Fibroblast of the aortic adventitia (primary cell): Measurements from ENCODE around the gene F8. TPM values are rescaled to one million over a fixed set of nuclear protein-coding genes. Genes with fewer than 3 reads are reported as not detected.
"Not testable (repeated sequence)": the region's sequence is repeated elsewhere in the genome, so short reads cannot be mapped to it uniquely, and the experiment has no call there.

Experiments
- DNase-seq: peaks from one replicate; pipeline ENCODE4 v3.0.0-alpha.2; 2010; ENCODE audit warnings: low read depth
- H3K4me3 ChIP-seq: 2 replicates; pipeline ENCODE4 v1.5.1; 2011; ENCODE audit warnings: low read depth, mild to moderate bottlenecking, control low read depth, low read length, moderate library complexity
- CTCF ChIP-seq: IDR thresholded peaks from 2 replicates; pipeline ENCODE4 v1.5.1; 2011; ENCODE audit warnings: mild to moderate bottlenecking, low read length, control low read depth, inconsistent platforms; ENCODE audit not compliant: insufficient read depth
- total RNA-seq: library from RNA; depleted of rRNA; stranded (reverse); fragments of >200 nt; gene quantifications from 2 replicates; pipeline ENCODE4 v1.2.3, GENCODE V29; 2012; ENCODE audit warnings: low replicate concordance

Gene F8
- total RNA-seq, 1 donor: 7.8 TPM

- H3K4me3 ChIP-seq: no peak overlapping the region
- no peak for TF ChIP-seq CTCF
- no peak for DNase-seq
These were observed 200.5 kb downstream of the F8 start for GRCh38 chrX:154822029-154822428.

DNA sequence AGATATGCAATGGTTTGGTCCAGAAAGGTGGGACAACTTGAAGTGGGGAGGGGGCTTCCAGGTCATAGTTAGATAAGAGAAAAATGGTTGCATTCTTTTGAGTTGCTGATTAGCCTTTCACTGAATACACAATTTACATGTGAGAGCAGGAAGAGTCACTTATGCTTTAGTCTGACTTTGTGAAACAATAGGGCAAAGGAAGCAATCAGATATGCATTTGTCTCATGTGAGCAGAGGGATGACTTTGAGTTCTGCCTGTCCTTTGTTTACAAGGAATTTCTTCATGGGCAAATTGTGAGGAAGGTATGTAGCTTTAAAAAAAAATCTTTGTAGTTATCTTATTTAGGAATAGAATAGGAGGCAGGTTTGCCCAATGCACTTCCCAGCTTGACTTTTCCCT lies 201.0 kb downstream of the F8 start:
- TF ChIP-seq CTCF: no peak
- no peak for DNase-seq
- no peak overlapping the region for H3K4me3 ChIP-seq

DNA sequence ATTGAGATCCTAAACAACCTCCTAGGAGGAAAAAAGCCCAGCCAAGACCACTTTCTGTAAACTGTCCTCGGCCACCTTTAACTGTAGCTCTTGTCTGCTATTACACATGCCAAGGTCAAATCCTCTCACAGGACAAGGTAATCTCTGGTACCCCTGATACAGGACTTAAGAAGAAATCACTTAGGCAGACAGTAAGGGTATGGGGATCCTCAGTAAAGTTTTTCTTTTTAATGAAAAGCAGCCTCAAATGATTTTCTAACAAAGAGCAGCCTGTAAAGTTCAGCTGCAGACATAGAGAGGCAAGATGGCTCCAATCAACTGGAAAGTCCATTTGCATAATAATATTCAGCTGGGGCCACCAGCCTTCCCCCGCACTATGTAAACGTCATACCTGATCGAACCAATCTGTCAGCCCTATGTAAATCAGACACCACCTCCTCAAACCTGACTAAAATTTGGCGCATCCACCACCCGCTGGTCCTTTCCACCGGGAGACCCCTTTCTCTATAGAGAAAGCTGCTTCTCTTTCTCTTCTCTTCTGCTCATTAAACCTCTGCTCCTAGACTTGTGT lies 202.7 kb downstream of the F8 start:
- no peak overlapping the region for H3K4me3 ChIP-seq
- no peak for DNase-seq
- TF ChIP-seq CTCF: no peak

DNA sequence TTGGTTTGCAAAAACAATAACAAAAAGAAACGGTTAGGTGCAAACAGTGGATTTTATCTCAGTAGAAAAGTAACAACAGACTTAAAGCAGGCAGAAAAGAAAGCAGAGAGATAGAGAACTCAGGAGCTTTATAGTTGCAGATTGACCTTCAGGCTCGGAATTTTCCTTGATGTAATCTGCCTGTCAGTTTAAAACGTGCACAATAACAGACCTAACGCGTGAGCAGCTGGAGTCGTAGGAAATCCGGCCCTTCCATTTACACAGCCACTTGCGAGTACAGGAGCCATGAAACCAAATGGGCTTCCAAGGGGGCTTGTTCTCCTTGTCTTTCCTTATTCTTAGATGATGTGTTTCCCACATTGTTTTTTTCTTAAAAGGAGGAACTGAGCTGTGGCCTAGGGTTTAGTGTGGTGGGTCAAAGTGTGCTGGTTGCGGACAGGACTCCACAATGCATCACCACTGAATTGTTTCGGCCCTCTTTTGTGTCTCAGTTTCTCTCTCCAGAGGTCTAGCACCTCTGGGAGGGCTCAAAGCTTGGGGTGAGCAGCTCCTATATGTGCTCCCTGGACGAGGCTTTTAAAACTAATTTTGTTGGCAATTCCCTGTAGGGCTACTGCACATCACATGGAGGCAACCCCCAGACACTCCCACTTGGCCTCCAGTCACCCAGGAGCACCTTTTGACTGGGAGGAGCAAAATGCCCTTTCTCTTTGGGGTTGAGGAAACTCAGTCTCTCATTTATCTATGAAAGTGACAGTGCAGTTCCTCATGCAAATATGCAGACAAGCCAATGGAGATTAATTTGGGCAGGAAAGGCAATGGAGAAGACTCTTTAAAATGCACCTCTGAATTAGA lies 203.4 kb downstream of the F8 start:
- H3K4me3 ChIP-seq: no peak overlapping the region
- no peak for DNase-seq
- no peak for TF ChIP-seq CTCF

DNA sequence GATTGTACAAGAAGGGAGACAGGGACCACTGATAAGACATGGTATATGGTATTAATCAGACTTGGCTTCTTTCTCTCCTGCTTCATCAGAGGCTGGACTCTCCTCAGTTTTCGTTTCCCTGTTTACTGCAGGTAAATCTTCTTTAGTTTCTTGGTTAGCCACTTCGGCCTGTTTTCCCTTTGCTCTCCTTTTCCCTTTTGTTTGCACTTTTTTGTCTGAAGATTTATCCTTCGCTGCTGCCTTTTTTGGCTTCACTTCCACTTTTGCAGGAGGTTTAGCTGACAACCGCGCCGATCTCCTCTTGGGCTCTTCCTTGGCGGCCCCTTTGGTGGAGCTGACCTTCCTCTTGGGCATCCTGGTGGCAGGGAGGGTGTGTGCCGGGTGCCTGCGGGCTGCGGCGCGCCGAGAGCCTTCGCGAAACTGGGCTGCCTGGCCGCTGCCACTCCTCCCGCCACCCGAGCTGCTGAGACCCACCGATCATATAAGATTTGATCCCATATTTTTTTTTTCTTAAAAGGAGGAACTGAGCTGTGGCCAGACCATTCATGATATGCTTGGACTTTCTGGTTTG lies 205.4 kb downstream of the F8 start:
- not testable (repeated sequence) for H3K4me3 ChIP-seq, DNase-seq

GRCh38 chrX:154816326-154816898 lies 206.1 kb downstream of the F8 start:
- not testable (repeated sequence) for H3K4me3 ChIP-seq, DNase-seq

DNA sequence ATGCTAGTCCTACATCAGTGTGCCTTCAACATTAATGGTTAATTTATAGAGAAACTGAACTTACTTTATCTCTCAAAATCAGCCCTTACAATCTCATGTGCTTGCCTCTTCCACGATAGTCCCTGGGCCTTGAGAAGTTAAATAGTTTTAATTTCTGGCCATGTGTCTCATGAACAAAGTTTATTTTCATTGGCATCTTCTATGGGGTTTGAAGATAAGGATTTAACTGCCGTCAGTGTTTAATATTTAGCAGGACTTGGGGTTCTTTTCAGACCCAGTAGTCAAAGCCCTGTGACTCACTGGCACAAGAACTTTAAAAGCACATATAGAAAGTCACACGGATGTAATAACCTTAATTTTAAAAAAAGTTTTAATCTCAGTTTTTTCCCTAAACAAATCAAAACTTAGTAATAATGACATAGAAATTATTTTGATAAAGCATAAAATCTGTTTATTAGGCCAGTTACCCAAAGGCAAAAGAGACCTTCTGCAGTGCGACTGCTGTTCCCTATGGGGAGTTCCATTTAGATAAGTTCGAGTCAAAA lies 207.2 kb downstream of the F8 start:
- TF ChIP-seq CTCF: no peak
- no peak overlapping the region for H3K4me3 ChIP-seq
- peak; percentile 82 for DNase-seq
